GM21786 (cell line): Measurements from ENCODE around the gene NAP1L4.

Experiments used
- ATAC-seq: cut with Tn5 transposase; IDR thresholded peaks from one replicate; pipeline ENCODE4 v1.9.1; 2021; ENCODE audit not compliant: unreplicated experiment

NAP1L4 gene

GRCh38 chr11:2961080-2961479 is 31.0 kb downstream of the NAP1L4 start:
- ATAC-seq = no peak

- ATAC-seq = no peak
Measured at GRCh38 chr11:2960139-2960538, 32.0 kb downstream of the NAP1L4 start.

- ATAC-seq = no peak
Measured at GRCh38 chr11:2958251-2958650, 33.9 kb downstream of the NAP1L4 start.

GRCh38 chr11:2955906-2956476 is 36.1 kb downstream of the NAP1L4 start:
- ATAC-seq = no peak

- no peak for ATAC-seq
Measured at GRCh38 chr11:2954263-2954662, 37.9 kb downstream of the NAP1L4 start.

- no peak for ATAC-seq
Measured at GRCh38 chr11:2952290-2952689, 39.8 kb downstream of the NAP1L4 start.

GRCh38 chr11:2951231-2952110 is 40.7 kb downstream of the NAP1L4 start:
- ATAC-seq = no peak

GRCh38 chr11:2950825-2951224 is 41.3 kb downstream of the NAP1L4 start:
- no peak for ATAC-seq

- no peak for ATAC-seq
Measured at GRCh38 chr11:2949920-2950319, 42.2 kb downstream of the NAP1L4 start.

GRCh38 chr11:2947744-2948143 is 44.4 kb downstream of the NAP1L4 start:
- ATAC-seq = no peak

- no peak for ATAC-seq
Measured at GRCh38 chr11:2945757-2946287, 46.3 kb downstream of the NAP1L4 start.

- ATAC-seq = no peak
Measured at GRCh38 chr11:2945031-2945756, 46.9 kb downstream of the NAP1L4 start.

- ATAC-seq = no peak
Measured at GRCh38 chr11:2944530-2944929, 47.6 kb downstream of the NAP1L4 start.

GRCh38 chr11:2943711-2944118 is 48.4 kb downstream of the NAP1L4 start:
- no peak for ATAC-seq

- ATAC-seq = no peak
Measured at GRCh38 chr11:2942872-2943710, 49.0 kb downstream of the NAP1L4 start.

GRCh38 chr11:2942447-2942846 is 49.7 kb downstream of the NAP1L4 start:
- no peak for ATAC-seq

- ATAC-seq = no peak
Measured at GRCh38 chr11:2940921-2941821, 51.0 kb downstream of the NAP1L4 start.

GRCh38 chr11:2940147-2940920 is 51.8 kb downstream of the NAP1L4 start:
- no peak for ATAC-seq
